Karpas-422 (cell line): ENCODE measurements around the gene MTERF4. TPM values are rescaled to one million over a fixed set of nuclear protein-coding genes. Genes with fewer than 3 reads are reported as not detected.

Experiments
- DNase-seq: peaks from one replicate; pipeline ENCODE4 v3.0.0-alpha.2; 2015
- H2AFZ ChIP-seq: fragments of 200-600 bp; sonication (generic); 2 replicates; pipeline ENCODE4 v1.6.1; 2014; ENCODE audit warnings: antibody characterized with exemption, low read length, mixed read lengths
- H3K27ac ChIP-seq: fragments of 200-600 bp; sonication (generic); 2 replicates; pipeline ENCODE4 v1.5.1; 2014; ENCODE audit warnings: mild to moderate bottlenecking, low read length, moderate library complexity
- H3K27me3 ChIP-seq: fragments of 200-600 bp; sonication (generic); 2 replicates; pipeline ENCODE4 v1.6.1; 2014; ENCODE audit warnings: low read length, mixed read lengths
- H3K36me3 ChIP-seq: fragments of 200-600 bp; sonication (generic); 2 replicates; pipeline ENCODE4 v1.6.1; 2014; ENCODE audit warnings: low read length, mixed read lengths; ENCODE audit not compliant: insufficient read depth
- H3K4me1 ChIP-seq: fragments of 200-600 bp; sonication (generic); 2 replicates; pipeline ENCODE4 v1.6.1; 2014; ENCODE audit warnings: mild to moderate bottlenecking, low read length, mixed read lengths
- H3K4me2 ChIP-seq: fragments of 200-600 bp; sonication (generic); 2 replicates; pipeline ENCODE4 v1.6.1; 2014; ENCODE audit warnings: low read length, low read depth, mild to moderate bottlenecking; ENCODE audit not compliant: poor library complexity, severe bottlenecking
- H3K4me3 ChIP-seq: fragments of 200-600 bp; sonication (generic); 2 replicates; pipeline ENCODE4 v1.5.1; 2014; ENCODE audit warnings: mild to moderate bottlenecking, antibody characterized with exemption, low read length, mixed read lengths
- H3K79me2 ChIP-seq: fragments of 200-600 bp; sonication (generic); 2 replicates; pipeline ENCODE4 v1.6.1; 2014; ENCODE audit warnings: mild to moderate bottlenecking, low read length, mixed read lengths
- H3K9ac ChIP-seq: fragments of 200-600 bp; sonication (generic); 2 replicates; pipeline ENCODE4 v1.6.0; 2014; ENCODE audit warnings: low read length
- H3K9me2 ChIP-seq: fragments of 200-600 bp; sonication (generic), shearing (Covaris generic); replicated peaks from 2 replicates; pipeline ENCODE4 v1.6.0; 2014; ENCODE audit warnings: mild to moderate bottlenecking, low read length, moderate library complexity; ENCODE audit not compliant: insufficient read depth
- H3K9me3 ChIP-seq: fragments of 300-700, 200-600 bp; sonication (generic); 2 replicates; pipeline ENCODE4 v1.6.1; 2014; ENCODE audit warnings: low read length, mixed read lengths
- H4K20me1 ChIP-seq: fragments of 200-600 bp; sonication (generic); 2 replicates; pipeline ENCODE4 v1.6.1; 2014; ENCODE audit warnings: mild to moderate bottlenecking, antibody characterized with exemption, low read length, low read depth; ENCODE audit not compliant: insufficient read depth
- total RNA-seq: library from RNA; depleted of rRNA; stranded (reverse); fragments of >200 nt; shearing (Covaris generic); gene quantifications from 2 replicates; pipeline ENCODE4 v1.2.3, GENCODE V29; 2014; ENCODE audit warnings: low replicate concordance

MTERF4 gene
- total RNA-seq, 1 experiment from 2014 or later = 49.5 TPM

DNA sequence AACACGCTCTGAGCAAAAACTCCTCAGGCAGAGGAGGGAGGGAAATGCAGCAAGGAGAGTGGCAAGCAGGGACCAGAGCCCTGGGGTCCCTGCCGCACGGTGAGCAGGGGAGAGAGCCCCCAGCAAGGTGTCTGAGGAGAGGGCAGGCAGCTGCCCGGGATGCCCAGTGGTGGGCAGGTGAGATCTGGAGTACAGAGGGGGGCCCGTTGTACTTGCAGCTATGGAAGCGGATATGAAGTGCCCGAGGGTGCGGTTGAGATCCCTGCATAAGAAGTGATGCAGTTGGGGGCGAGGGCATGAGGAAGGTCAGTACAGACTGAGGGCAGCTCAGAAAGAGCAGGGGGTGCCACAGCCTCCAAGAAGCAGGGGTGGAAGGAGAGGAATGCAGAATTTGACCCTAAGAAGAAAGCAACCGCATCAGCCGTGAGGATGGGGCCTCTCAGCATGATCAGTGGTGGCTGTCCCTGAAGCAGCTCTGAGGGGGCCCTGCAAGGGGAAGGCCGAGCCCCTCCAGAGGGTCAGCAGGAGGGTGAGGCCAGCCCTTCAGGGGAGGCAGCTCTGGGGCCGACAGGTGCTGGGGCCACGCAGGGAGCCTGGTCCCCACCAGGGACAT is 29.4 kb downstream of the MTERF4 start:
- DNase-seq = no peak
- H3K4me1 ChIP-seq = no peaks in the 10 kb centered on the region
- H3K79me2 ChIP-seq = no peaks in the 10 kb centered on the region
- H3K4me3 ChIP-seq = no peak overlapping the region
- H3K27me3 ChIP-seq = no peaks in the 10 kb centered on the region
- H4K20me1 ChIP-seq = no peaks in the 10 kb centered on the region
- H2AFZ ChIP-seq = no peak overlapping the region
- H3K9me3 ChIP-seq = no peaks in the 10 kb centered on the region
- no peak overlapping the region for H3K4me2 ChIP-seq
- no peak overlapping the region for H3K27ac ChIP-seq
- H3K36me3 ChIP-seq = no peaks in the 10 kb centered on the region
- H3K9ac ChIP-seq = no peak overlapping the region
- H3K9me2 ChIP-seq = no peaks in the 10 kb centered on the region

DNA sequence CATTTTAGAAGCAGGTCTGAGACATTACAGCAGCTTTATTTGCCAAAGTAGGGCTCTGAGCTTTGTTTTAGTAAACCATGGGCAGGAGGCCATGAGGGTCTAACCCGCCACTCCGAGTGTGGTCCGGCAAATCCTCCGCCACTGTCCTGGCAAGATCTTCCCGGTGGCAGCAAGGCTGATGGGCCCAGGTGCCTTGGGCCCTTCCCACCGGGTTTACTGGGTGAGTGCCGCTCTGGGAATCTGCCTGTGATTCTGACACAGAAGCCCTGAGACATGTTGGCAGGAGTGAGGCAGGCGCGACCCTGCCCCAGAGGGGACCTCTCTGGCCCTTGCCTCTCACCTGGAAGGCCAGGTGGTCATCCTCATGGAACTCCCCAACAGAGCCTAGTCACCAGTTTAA is 29.9 kb downstream of the MTERF4 start:
- Histone ChIP-seq H4K20me1 (no peaks in the 10 kb centered on the region), H3K27ac (no peak overlapping the region), H2AFZ (no peak overlapping the region), H3K9me2 (no peaks in the 10 kb centered on the region), H3K36me3 (no peaks in the 10 kb centered on the region), H3K9ac (no peak overlapping the region), H3K27me3 (no peaks in the 10 kb centered on the region), H3K4me1 (no peaks in the 10 kb centered on the region), H3K79me2 (no peaks in the 10 kb centered on the region), H3K4me2 (no peak overlapping the region), H3K4me3 (no peak overlapping the region), H3K9me3 (no peaks in the 10 kb centered on the region)
- no peak for DNase-seq

- no peak overlapping the region for H3K27ac ChIP-seq
- no peak overlapping the region for H3K4me3 ChIP-seq
- no peak for DNase-seq
- H3K36me3 ChIP-seq = no peaks in the 10 kb centered on the region
- H3K4me2 ChIP-seq = no peak overlapping the region
- no peaks in the 10 kb centered on the region for H3K79me2 ChIP-seq
- H3K27me3 ChIP-seq = no peaks in the 10 kb centered on the region
- H2AFZ ChIP-seq = no peak overlapping the region
- H3K9ac ChIP-seq = no peak overlapping the region
- no peaks in the 10 kb centered on the region for H3K4me1 ChIP-seq
- H3K9me3 ChIP-seq = no peaks in the 10 kb centered on the region
- no peaks in the 10 kb centered on the region for H3K9me2 ChIP-seq
- H4K20me1 ChIP-seq = no peaks in the 10 kb centered on the region
These were observed 30.4 kb downstream of the MTERF4 start for GRCh38 chr2:241071677-241072111.

DNA sequence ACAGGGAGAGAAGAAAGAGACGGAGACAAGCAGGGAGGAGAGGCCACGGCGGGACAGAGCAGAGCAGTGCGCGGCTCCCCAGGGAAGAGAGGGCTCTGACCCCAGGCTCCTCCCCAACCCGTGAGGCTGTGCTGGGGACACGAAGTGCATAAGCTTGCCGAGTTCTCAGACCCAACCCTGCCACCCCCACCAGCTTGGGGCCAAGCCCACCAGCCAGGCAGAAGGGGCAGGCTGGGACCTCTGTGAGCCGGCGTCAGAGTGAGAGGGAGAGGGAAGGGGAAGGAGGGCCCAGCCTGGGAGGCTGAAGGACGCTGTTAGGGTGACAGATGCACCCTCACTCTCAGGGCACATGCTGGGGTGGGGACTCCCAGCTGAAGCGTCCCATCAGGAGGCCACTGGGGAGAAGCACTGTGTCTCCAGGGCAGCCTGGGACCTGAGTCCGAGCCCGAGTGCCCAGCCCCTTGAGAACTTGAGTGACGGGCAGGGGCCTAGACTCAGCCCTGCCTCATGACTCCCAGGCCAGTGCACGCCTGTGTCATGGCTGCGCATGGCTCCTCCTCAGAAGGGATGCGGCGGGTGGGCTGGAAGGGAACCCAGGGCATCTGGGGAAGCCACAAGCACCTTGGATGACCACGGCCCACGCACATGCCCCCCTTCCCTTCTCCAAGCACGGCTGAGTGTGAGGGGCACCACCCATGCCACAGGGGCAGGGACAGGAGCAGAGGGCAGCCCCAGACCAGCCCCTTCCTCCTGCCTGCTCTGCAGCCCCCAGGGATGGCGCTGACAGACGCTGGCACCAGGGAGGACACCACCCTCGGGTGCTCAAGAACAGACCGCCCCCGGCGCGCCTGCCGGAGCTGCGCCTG is 31.0 kb downstream of the MTERF4 start:
- Histone ChIP-seq H3K79me2 (no peaks in the 10 kb centered on the region), H3K36me3 (no peaks in the 10 kb centered on the region), H3K9me3 (no peaks in the 10 kb centered on the region), H3K27ac (no peak overlapping the region), H4K20me1 (no peaks in the 10 kb centered on the region), H3K9me2 (no peaks in the 10 kb centered on the region), H3K4me2 (no peak overlapping the region), H3K4me3 (no peak overlapping the region), H2AFZ (no peak overlapping the region), H3K9ac (no peak overlapping the region), H3K4me1 (no peaks in the 10 kb centered on the region), H3K27me3 (no peaks in the 10 kb centered on the region)
- no peak for DNase-seq

GRCh38 chr2:241070361-241070760 is 31.7 kb downstream of the MTERF4 start:
- H3K27ac ChIP-seq = no peak overlapping the region
- no peaks in the 10 kb centered on the region for H3K9me3 ChIP-seq
- no peak overlapping the region for H2AFZ ChIP-seq
- H3K4me1 ChIP-seq = no peaks in the 10 kb centered on the region
- DNase-seq = no peak
- H3K4me2 ChIP-seq = no peak overlapping the region
- no peak overlapping the region for H3K4me3 ChIP-seq
- H3K9ac ChIP-seq = no peak overlapping the region
- no peaks in the 10 kb centered on the region for H3K79me2 ChIP-seq
- no peaks in the 10 kb centered on the region for H3K27me3 ChIP-seq
- no peaks in the 10 kb centered on the region for H3K36me3 ChIP-seq
- H3K9me2 ChIP-seq = no peaks in the 10 kb centered on the region
- H4K20me1 ChIP-seq = no peaks in the 10 kb centered on the region

GRCh38 chr2:241069821-241070281 is 32.2 kb downstream of the MTERF4 start:
- Histone ChIP-seq H3K4me2 (no peak overlapping the region), H3K36me3 (no peaks in the 10 kb centered on the region), H3K79me2 (no peaks in the 10 kb centered on the region), H3K9me2 (no peaks in the 10 kb centered on the region), H2AFZ (no peak overlapping the region), H3K4me3 (no peak overlapping the region), H3K27ac (no peak overlapping the region), H3K27me3 (no peaks in the 10 kb centered on the region), H4K20me1 (no peaks in the 10 kb centered on the region), H3K9ac (no peak overlapping the region), H3K9me3 (no peaks in the 10 kb centered on the region), H3K4me1 (no peaks in the 10 kb centered on the region)
- no peak for DNase-seq

- Histone ChIP-seq H3K9ac (no peak overlapping the region), H3K4me3 (no peak overlapping the region), H3K27ac (no peak overlapping the region), H3K9me3 (no peaks in the 10 kb centered on the region), H3K27me3 (no peaks in the 10 kb centered on the region), H3K79me2 (no peaks in the 10 kb centered on the region), H3K9me2 (no peaks in the 10 kb centered on the region), H3K4me2 (no peak overlapping the region), H4K20me1 (0 out of 2 replicates have a peak, but pooled peaks cover 2% of the 10 kb centered on the region), H2AFZ (no peak overlapping the region), H3K36me3 (no peaks in the 10 kb centered on the region), H3K4me1 (no peaks in the 10 kb centered on the region)
- DNase-seq = no peak
These were observed 32.9 kb downstream of the MTERF4 start for GRCh38 chr2:241068942-241069810.
